ENCODE results near the gene TMEM237.

The TMEM237 gene

DNA sequence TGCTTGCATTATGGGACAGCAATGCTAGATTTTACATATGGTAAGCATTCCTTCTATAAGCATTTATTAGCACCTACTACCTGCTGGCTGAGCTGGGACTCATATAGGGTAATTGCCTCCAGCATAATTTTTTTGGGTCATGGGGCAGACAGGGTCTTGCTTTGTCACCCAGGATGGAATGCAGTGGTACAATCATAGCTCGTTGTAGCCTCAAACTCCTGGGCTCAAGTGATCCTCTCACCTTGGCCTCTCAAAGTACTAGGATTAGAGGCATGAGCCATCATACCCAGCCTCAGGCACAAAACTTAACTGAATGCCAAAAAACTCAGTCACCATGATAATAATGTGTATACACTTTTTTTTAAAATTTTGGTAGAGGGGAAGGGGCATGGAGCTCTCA lies 35.3 kb downstream of the TMEM237 start:
- Histone ChIP-seq H3K36me3 (ENCODE audit: insufficient read depth, low read length) (no peaks in the 10 kb centered on the region), H3K9me3 (ENCODE audit: low read length) (no peaks in the 10 kb centered on the region), H3K27me3 (ENCODE audit: insufficient read depth, low read length) (no peaks in the 10 kb centered on the region), H3K9me2 (ENCODE audit: low read depth, low read length) (no peaks in the 10 kb centered on the region), H3K4me3 (ENCODE audit: low read depth, low read length, poor library complexity, severe bottlenecking) (no peak overlapping the region), H3F3A (ENCODE audit: insufficient read depth, low read length) (no peaks in the 10 kb centered on the region), H3K9ac (ENCODE audit: low read length) (no peak overlapping the region), H2AFZ (ENCODE audit: low read length) (no peak overlapping the region), H3K79me2 (ENCODE audit: insufficient read depth, low read length) (no peaks in the 10 kb centered on the region), H3K4me1 (ENCODE audit: insufficient read depth, low read length, severe bottlenecking) (no peaks in the 10 kb centered on the region), H3K27ac (ENCODE audit: low read depth, low read length, poor library complexity, severe bottlenecking) (no peak overlapping the region), H3K4me2 (ENCODE audit: low read length) (no peak overlapping the region), H4K20me1 (ENCODE audit: insufficient read depth, low read length) (no peaks in the 10 kb centered on the region)
- TF ChIP-seq EZH2 (IDR thresholded peaks at IDR 0.05; ENCODE audit: borderline replicate concordance, low read length) (no peak), CTCF (IDR thresholded peaks at IDR 0.05; ENCODE audit: low read length) (no peak)

GRCh38 chr2:201607568-201607967 lies 35.7 kb downstream of the TMEM237 start:
- Histone ChIP-seq H3K27me3 (ENCODE audit: insufficient read depth, low read length) (no peaks in the 10 kb centered on the region), H4K20me1 (ENCODE audit: insufficient read depth, low read length) (no peaks in the 10 kb centered on the region), H3F3A (ENCODE audit: insufficient read depth, low read length) (no peaks in the 10 kb centered on the region), H3K79me2 (ENCODE audit: insufficient read depth, low read length) (no peaks in the 10 kb centered on the region), H3K4me2 (ENCODE audit: low read length) (no peak overlapping the region), H3K9me3 (ENCODE audit: low read length) (no peaks in the 10 kb centered on the region), H2AFZ (ENCODE audit: low read length) (no peak overlapping the region), H3K4me1 (ENCODE audit: insufficient read depth, low read length, severe bottlenecking) (no peaks in the 10 kb centered on the region), H3K9me2 (ENCODE audit: low read depth, low read length) (no peaks in the 10 kb centered on the region), H3K4me3 (ENCODE audit: low read depth, low read length, poor library complexity, severe bottlenecking) (no peak overlapping the region), H3K36me3 (ENCODE audit: insufficient read depth, low read length) (no peaks in the 10 kb centered on the region), H3K27ac (ENCODE audit: low read depth, low read length, poor library complexity, severe bottlenecking) (no peak overlapping the region), H3K9ac (ENCODE audit: low read length) (no peak overlapping the region)
- TF ChIP-seq EZH2 (IDR thresholded peaks at IDR 0.05; ENCODE audit: borderline replicate concordance, low read length) (no peak), CTCF (IDR thresholded peaks at IDR 0.05; ENCODE audit: low read length) (no peak)

- Histone ChIP-seq H3K79me2 (ENCODE audit: insufficient read depth, low read length) (no peaks in the 10 kb centered on the region), H3K9me3 (ENCODE audit: low read length) (no peaks in the 10 kb centered on the region), H3K4me1 (ENCODE audit: insufficient read depth, low read length, severe bottlenecking) (no peaks in the 10 kb centered on the region), H3K27ac (ENCODE audit: low read depth, low read length, poor library complexity, severe bottlenecking) (no peak overlapping the region), H3F3A (ENCODE audit: insufficient read depth, low read length) (no peaks in the 10 kb centered on the region), H2AFZ (ENCODE audit: low read length) (no peak overlapping the region), H3K9me2 (ENCODE audit: low read depth, low read length) (no peaks in the 10 kb centered on the region), H3K4me2 (ENCODE audit: low read length) (no peak overlapping the region), H4K20me1 (ENCODE audit: insufficient read depth, low read length) (no peaks in the 10 kb centered on the region), H3K27me3 (ENCODE audit: insufficient read depth, low read length) (no peaks in the 10 kb centered on the region), H3K4me3 (ENCODE audit: low read depth, low read length, poor library complexity, severe bottlenecking) (no peak overlapping the region), H3K36me3 (ENCODE audit: insufficient read depth, low read length) (no peaks in the 10 kb centered on the region), H3K9ac (ENCODE audit: low read length) (no peak overlapping the region)
- TF ChIP-seq EZH2 (IDR thresholded peaks at IDR 0.05; ENCODE audit: borderline replicate concordance, low read length) = no peak
- no peak for TF ChIP-seq CTCF (IDR thresholded peaks at IDR 0.05; ENCODE audit: low read length)
These were observed 42.4 kb downstream of the TMEM237 start for GRCh38 chr2:201600906-201601305.

All from OCI-LY1 (cell line).